OCI-LY1 (cell line): ENCODE data around the gene TMEM203.

Source experiments
- H2AFZ ChIP-seq: fragments of 200-600 bp; sonication (generic), shearing (Covaris generic); 2 replicates; pipeline ENCODE4 v1.6.0; 2014; ENCODE audit warnings: antibody characterized with exemption, mild to moderate bottlenecking, low read length
- H3F3A ChIP-seq: fragments of 200-600 bp; sonication (generic), shearing (Covaris generic); 2 replicates; pipeline ENCODE4 v1.6.0; 2014; ENCODE audit warnings: mild to moderate bottlenecking, antibody characterized with exemption, low read length, moderate library complexity; ENCODE audit not compliant: insufficient read depth
- H3K27ac ChIP-seq: fragments of 200-600 bp; sonication (generic); 2 replicates; pipeline ENCODE4 v1.5.1; 2014; ENCODE audit warnings: low read length, mixed run types, mild to moderate bottlenecking, low read depth; ENCODE audit not compliant: poor library complexity, severe bottlenecking
- H3K27me3 ChIP-seq: fragments of 200-600 bp; sonication (generic); 2 replicates; pipeline ENCODE4 v1.6.0; 2014; ENCODE audit warnings: antibody characterized with exemption, mild to moderate bottlenecking, low read length, moderate library complexity; ENCODE audit not compliant: insufficient read depth
- H3K36me3 ChIP-seq: fragments of 200-600 bp; sonication (generic); 2 replicates; pipeline ENCODE4 v1.6.1; 2014; ENCODE audit warnings: mild to moderate bottlenecking, antibody characterized with exemption, low read length, moderate library complexity, mixed read lengths; ENCODE audit not compliant: insufficient read depth
- H3K4me1 ChIP-seq: fragments of 200-600 bp; sonication (generic); 2 replicates; pipeline ENCODE4 v1.5.1; 2014; ENCODE audit warnings: mild to moderate bottlenecking, low read length, moderate library complexity; ENCODE audit not compliant: insufficient read depth, severe bottlenecking
- H3K4me2 ChIP-seq: fragments of 200-600 bp; sonication (generic), shearing (Covaris generic); 2 replicates; pipeline ENCODE4 v1.6.1; 2014; ENCODE audit warnings: low read length
- H3K4me3 ChIP-seq: fragments of 200-600 bp; sonication (generic); 2 replicates; pipeline ENCODE4 v1.5.1; 2014; ENCODE audit warnings: low read length, low read depth, mild to moderate bottlenecking, mixed read lengths; ENCODE audit not compliant: poor library complexity, severe bottlenecking
- H3K79me2 ChIP-seq: fragments of 200-600 bp; shearing (Covaris generic); 2 replicates; pipeline ENCODE4 v1.6.1; 2016; ENCODE audit warnings: mixed run types, low read length, mixed read lengths; ENCODE audit not compliant: insufficient read depth
- H3K9ac ChIP-seq: fragments of 200-600 bp; sonication (generic), shearing (Covaris generic); 2 replicates; pipeline ENCODE4 v1.6.1; 2014; ENCODE audit warnings: mild to moderate bottlenecking, low read length, mixed read lengths
- H3K9me2 ChIP-seq: fragments of 200-600 bp; sonication (generic), shearing (Covaris generic); 2 replicates; pipeline ENCODE4 v1.6.1; 2014; ENCODE audit warnings: low read depth, mild to moderate bottlenecking, low read length, mixed read lengths
- H3K9me3 ChIP-seq: fragments of 200-600 bp; shearing (Covaris generic); 2 replicates; pipeline ENCODE4 v1.6.1; 2014; ENCODE audit warnings: low read length, mixed read lengths
- H4K20me1 ChIP-seq: fragments of 200-600 bp; sonication (generic), shearing (Covaris generic); 2 replicates; pipeline ENCODE4 v1.6.0; 2016; ENCODE audit warnings: mild to moderate bottlenecking, low read length; ENCODE audit not compliant: insufficient read depth
- CTCF ChIP-seq: fragments of 200-600 bp; sonication (generic), shearing (Covaris generic); IDR thresholded peaks from 2 replicates; pipeline ENCODE4 v1.5.1; 2017; ENCODE audit warnings: mild to moderate bottlenecking, antibody characterized with exemption, low read length, moderate library complexity, mixed read lengths
- EZH2 ChIP-seq: fragments of 200-600 bp; sonication (generic), shearing (Covaris generic); IDR thresholded peaks from 2 replicates; pipeline ENCODE4 v1.8.0; 2017; ENCODE audit warnings: borderline replicate concordance, mixed run types, mild to moderate bottlenecking, antibody characterized with exemption, low read length, moderate library complexity, mixed read lengths

The TMEM203 gene

GRCh38 chr9:137234758-137235423, 29.4 kb upstream of the TMEM203 start:
- Histone ChIP-seq H3K4me1 (peaks cover 19% of the 10 kb centered on the region), H4K20me1 (no peaks in the 10 kb centered on the region), H2AFZ (no peak overlapping the region), H3K27ac (no peak overlapping the region), H3K9me2 (no peaks in the 10 kb centered on the region), H3K9ac (no peak overlapping the region), H3K36me3 (no peaks in the 10 kb centered on the region), H3K9me3 (no peaks in the 10 kb centered on the region), H3K27me3 (peaks cover 9% of the 10 kb centered on the region; the same call in 1 of the 2 replicates), H3K4me2 (no peak overlapping the region), H3F3A (no peaks in the 10 kb centered on the region), H3K4me3 (no peak overlapping the region), H3K79me2 (no peaks in the 10 kb centered on the region)
- TF ChIP-seq EZH2 (no peak), CTCF (no peak)

GRCh38 chr9:137234055-137234697, 28.7 kb upstream of the TMEM203 start:
- Histone ChIP-seq H2AFZ (no peak overlapping the region), H3K4me1 (peaks cover 14% of the 10 kb centered on the region), H3K27ac (no peak overlapping the region), H3K36me3 (no peaks in the 10 kb centered on the region), H3K79me2 (no peaks in the 10 kb centered on the region), H3K27me3 (peaks cover 9% of the 10 kb centered on the region; the same call in 1 of the 2 replicates), H3F3A (no peaks in the 10 kb centered on the region), H3K9me2 (no peaks in the 10 kb centered on the region), H4K20me1 (no peaks in the 10 kb centered on the region), H3K4me2 (no peak overlapping the region), H3K9ac (no peak overlapping the region), H3K9me3 (no peaks in the 10 kb centered on the region), H3K4me3 (no peak overlapping the region)
- TF ChIP-seq CTCF: no peak
- TF ChIP-seq EZH2: no peak

- no peaks in the 10 kb centered on the region for H4K20me1 ChIP-seq
- no peak overlapping the region for H3K4me3 ChIP-seq
- peaks cover 10% of the 10 kb centered on the region; the same call in 1 of the 2 replicates for H3K27me3 ChIP-seq
- no peak overlapping the region for H3K4me2 ChIP-seq
- no peaks in the 10 kb centered on the region for H3K9me2 ChIP-seq
- H3K4me1 ChIP-seq: peaks cover 8% of the 10 kb centered on the region
- H3K9ac ChIP-seq: no peak overlapping the region
- no peak overlapping the region for H3K27ac ChIP-seq
- no peaks in the 10 kb centered on the region for H3F3A ChIP-seq
- H2AFZ ChIP-seq: no peak overlapping the region
- TF ChIP-seq CTCF: no peak
- TF ChIP-seq EZH2: no peak
- no peaks in the 10 kb centered on the region for H3K79me2 ChIP-seq
- H3K36me3 ChIP-seq: no peaks in the 10 kb centered on the region
- H3K9me3 ChIP-seq: no peaks in the 10 kb centered on the region
These were observed 27.9 kb upstream of the TMEM203 start for GRCh38 chr9:137233143-137233980.
